Measurements from ENCODE around the gene ZNF529. TPM values are rescaled to one million over a fixed set of nuclear protein-coding genes. Genes with fewer than 3 reads are reported as not detected.

The ZNF529 gene
- total and polyA plus RNA-seq, 2 of the 8 experiments (the other 6 are each of a cell fraction or from before 2014, with no cell fraction given): 8.4 to 14.1 TPM

GRCh38 chr19:36528921-36529518 lies 44.1 kb downstream of the ZNF529 start (continued):
- TF ChIP-seq CHD7 (IDR thresholded peaks at IDR 0.05; ENCODE audit: insufficient replicate concordance, low read length) (no peak), POLR2AphosphoS5 (IDR thresholded peaks at IDR 0.05; ENCODE audit: low read depth, low read length) (no peak), KDM4A (IDR thresholded peaks at IDR 0.05; ENCODE audit: low read depth, low read length, severe bottlenecking) (peak; percentile 90), FOSL1 (IDR thresholded peaks at IDR 0.05; ENCODE audit: insufficient read depth, low read depth, low read length) (no peak), PHF8 (conservative IDR thresholded peaks at IDR 0.05; ENCODE audit: low read depth, low read length) (no peak), SIN3A (conservative IDR thresholded peaks at IDR 0.05 in 1 of 2, IDR thresholded peaks at IDR 0.05 in 1 of 2; ENCODE audit: low read depth in 1 of 2, low read length in 2 of 2) (peak in 1 of 2 experiments; percentile 72; a peak in 1 of 4 replicates), TCF12 (IDR thresholded peaks at IDR 0.05; ENCODE audit: low read depth, low read length) (no peak), HDAC2 (IDR thresholded peaks at IDR 0.05; ENCODE audit: borderline replicate concordance in 1 of 2, low read depth in 2 of 2, low read length in 2 of 2) (0 out of 4 replicates have a peak, but pooled peaks of 1 of the 2 experiments have one; percentile 71), BACH1 (IDR thresholded peaks at IDR 0.05; ENCODE audit: low read length) (no peak), SAP30 (IDR thresholded peaks at IDR 0.05; ENCODE audit: insufficient read depth, insufficient replicate concordance, low read length) (peak; percentile 59)
